D721Med (cell line): ENCODE results near the gene TBC1D1.

Experiments
- DNase-seq: peaks from one replicate; pipeline ENCODE4 v3.0.0; 2011; ENCODE audit warnings: low spot score; ENCODE audit not compliant: insufficient read length
- FAIRE-seq: peaks from 2 replicates; lab custom pipeline; 2011; peaks lifted over from hg19 to GRCh38; lab: Jason Lieb, UNC
- TF ChIP-seq, protein P1 (sequence below): IDR thresholded peaks from 2 replicates; pipeline ENCODE4 v1.5.1; 2012; ENCODE audit warnings: mild to moderate bottlenecking, control low read depth; ENCODE audit not compliant: insufficient read depth; ENCODE audit errors: missing control alignments

Gene TBC1D1

DNA sequence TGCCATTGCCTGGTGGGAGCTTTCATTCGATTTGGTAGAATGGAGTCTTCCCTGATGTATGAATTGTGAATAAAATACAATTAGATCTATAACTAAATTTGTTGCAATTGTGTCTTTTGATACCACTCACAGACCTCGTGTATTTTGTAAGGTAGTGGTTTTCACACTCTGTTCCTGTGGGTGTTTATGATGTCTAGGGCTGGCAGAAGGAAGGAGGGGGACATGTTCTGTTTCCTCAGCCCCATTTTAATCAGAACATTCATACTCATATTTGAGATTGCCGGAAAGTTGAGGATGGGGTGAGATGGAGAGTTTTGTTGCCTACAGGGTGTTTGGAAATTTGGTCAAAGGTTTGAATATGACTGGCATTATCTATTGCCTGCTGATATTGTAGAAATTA, 112.2 kb downstream of the TBC1D1 start:
- FAIRE-seq (no peak), DNase-seq (no peak)
- TF ChIP-seq, protein P1, sequence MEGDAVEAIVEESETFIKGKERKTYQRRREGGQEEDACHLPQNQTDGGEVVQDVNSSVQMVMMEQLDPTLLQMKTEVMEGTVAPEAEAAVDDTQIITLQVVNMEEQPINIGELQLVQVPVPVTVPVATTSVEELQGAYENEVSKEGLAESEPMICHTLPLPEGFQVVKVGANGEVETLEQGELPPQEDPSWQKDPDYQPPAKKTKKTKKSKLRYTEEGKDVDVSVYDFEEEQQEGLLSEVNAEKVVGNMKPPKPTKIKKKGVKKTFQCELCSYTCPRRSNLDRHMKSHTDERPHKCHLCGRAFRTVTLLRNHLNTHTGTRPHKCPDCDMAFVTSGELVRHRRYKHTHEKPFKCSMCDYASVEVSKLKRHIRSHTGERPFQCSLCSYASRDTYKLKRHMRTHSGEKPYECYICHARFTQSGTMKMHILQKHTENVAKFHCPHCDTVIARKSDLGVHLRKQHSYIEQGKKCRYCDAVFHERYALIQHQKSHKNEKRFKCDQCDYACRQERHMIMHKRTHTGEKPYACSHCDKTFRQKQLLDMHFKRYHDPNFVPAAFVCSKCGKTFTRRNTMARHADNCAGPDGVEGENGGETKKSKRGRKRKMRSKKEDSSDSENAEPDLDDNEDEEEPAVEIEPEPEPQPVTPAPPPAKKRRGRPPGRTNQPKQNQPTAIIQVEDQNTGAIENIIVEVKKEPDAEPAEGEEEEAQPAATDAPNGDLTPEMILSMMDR, result no peak

DNA sequence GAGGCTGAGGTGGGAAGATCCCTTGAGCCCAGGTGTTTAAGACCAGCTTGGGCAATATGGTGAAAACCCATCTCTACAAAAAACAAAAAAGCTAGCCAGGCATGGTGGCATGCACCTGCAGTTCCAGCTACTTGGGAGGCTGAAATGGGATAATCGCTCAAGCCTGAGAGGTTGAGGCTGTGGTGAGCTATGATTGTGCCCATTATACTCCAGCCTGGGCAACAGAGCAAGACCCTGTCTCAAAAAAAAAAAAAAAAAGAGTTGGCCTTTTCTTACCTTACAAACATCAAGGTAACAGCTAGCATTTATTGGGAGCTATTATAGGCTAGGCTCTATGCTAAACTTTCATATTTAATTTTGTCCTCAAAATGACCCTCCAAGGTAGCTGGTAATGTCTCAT, 112.7 kb downstream of the TBC1D1 start:
- DNase-seq (no peak), FAIRE-seq (no peak)
- TF ChIP-seq, protein P1, result no peak

DNA sequence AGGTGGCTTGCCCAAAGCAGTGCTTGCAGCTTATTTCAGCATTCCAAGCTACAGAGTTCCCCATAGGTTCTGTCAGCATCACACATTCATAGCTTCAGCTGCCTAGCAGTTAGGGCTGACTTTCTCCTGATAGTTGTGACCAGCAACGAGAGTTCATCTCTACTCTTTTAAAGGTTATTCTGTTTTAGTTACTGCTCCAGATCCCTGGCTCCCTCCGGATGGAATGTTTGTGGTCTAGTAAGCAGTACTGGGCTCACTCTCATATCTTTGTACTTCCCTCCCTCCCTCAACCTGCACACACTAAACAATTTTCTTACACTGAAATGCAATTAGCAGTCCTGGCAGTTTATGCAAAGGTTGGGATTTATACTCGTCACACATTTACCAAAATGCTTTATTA, 113.2 kb downstream of the TBC1D1 start:
- TF ChIP-seq, protein P1, result no peak
- FAIRE-seq, result no peak

DNA sequence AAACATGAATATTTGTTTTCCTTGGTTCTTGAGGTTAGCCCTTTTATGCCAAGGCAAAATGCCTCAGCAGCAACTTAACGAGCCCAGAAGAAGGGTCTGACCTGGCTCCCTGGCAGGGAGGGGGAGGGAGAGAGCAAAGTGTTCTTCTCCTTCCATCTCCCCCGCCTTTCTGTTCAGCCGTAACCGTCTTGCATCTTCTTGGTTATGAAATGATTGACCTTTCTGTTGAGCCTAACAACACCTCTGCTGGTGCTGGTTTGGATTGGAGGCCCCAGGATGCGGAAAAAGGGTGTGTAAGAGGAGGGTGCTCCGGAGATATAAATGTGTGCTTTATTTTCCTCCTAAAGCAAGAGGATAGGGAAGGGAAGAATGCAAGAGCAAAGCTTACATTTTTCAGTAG, 114.0 kb downstream of the TBC1D1 start:
- FAIRE-seq, result no peak
- DNase-seq, result no peak
- TF ChIP-seq, protein P1, result no peak

More for the DNA sequence above, 113.2 kb downstream of the TBC1D1 start:
- no peak for DNase-seq

DNA sequence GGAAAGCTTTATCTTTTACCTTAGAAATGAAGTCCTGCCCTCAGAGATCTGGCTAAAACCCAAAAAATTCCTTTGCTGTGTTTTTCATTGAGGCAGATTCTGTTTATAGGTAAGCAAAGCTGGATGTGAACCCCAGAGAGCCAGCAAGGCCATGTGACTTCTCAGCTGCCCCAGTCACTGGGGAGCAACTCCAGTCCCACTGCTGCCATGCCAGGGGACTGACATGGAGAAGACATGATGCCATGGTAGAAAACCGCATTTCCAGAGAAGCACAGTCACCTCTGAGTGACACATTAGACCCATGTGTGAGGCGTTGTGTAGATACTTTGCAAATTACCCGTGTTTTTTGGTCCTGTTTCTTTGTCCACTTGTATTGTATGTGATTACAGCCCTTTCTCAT, 114.8 kb downstream of the TBC1D1 start:
- DNase-seq, result no peak
- no peak for FAIRE-seq
- TF ChIP-seq, protein P1, result no peak

DNA sequence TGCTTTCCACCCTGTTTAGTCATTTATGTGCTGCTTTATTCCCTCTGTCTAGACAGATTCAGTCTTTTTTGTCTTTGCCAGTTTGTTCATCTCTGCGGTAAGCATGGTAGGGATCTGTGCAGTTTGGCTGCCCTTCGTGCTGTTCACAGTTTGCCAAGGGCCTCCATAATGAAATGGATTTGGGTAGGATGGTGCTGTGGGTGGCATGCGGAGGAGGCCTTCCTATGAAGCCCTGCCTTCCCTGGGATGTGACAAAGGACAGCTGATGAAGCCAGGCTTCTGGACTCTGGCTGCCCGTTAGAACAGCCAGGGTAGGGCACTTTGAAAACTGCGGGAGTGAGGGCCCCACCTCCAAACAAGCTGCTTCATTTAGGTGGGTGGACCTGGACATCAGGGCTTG, 116.8 kb downstream of the TBC1D1 start:
- TF ChIP-seq, protein P1, result no peak
- FAIRE-seq, result no peak

DNA sequence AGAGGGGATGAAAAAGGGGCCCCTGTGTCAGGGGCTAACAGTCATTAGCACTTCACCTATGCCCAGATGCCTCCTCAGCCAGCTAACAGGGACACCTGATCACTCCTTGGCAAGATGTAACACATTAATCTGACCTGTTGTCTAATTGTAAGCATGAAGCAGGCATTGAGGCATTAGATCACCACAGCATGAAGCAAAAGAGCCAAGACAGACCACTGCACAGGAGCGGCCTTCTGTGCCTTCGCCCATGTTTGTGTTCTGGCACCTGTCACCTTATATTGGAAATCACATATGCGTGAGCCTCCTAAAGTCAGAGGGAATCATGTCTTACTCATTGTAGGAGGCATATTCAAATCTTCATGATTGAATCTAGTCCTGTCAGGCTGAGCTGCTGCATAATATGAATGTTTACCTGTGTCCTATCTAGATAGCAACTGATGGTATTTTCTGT, 117.7 kb downstream of the TBC1D1 start:
- TF ChIP-seq, protein P1, result no peak
- no peak for DNase-seq
- FAIRE-seq, result no peak

More for the DNA sequence above, 116.8 kb downstream of the TBC1D1 start:
- DNase-seq, result no peak
